H1 (cell line): ENCODE measurements around the gene FHIT. TPM values are rescaled to one million over a fixed set of nuclear protein-coding genes. Genes with fewer than 3 reads are reported as not detected.

ENCODE experiments used
- CTCF ChIA-PET: fragments of 300-600 bp; sonication (Branson Sonifier 250); formaldehyde crosslinking; loops from one replicate; lab custom pipeline; 2021; ENCODE audit not compliant: partially characterized antibody; lab: Charles Lee
- POLR2A ChIA-PET: fragments of 300-600 bp; sonication (Branson Sonifier 250); formaldehyde crosslinking; loops from one replicate; lab custom pipeline; 2021; ENCODE audit warnings: inconsistent platforms; ENCODE audit not compliant: partially characterized antibody; lab: Charles Lee
- DNase-seq, 2 experiments: peaks; one replicate each; pipeline versions ENCODE4 v3.0.0 to v3.0.0-alpha.2; 2010 to 2022; ENCODE audit warnings: low spot score in 2 of 2, low read depth in 1 of 2, mixed read lengths in 1 of 2
- FAIRE-seq: peaks from 2 replicates; lab custom pipeline; 2011; peaks lifted over from hg19 to GRCh38; lab: Jason Lieb, UNC
- H2AFZ ChIP-seq: 2 replicates; pipeline ENCODE4 v1.8.1; 2012; ENCODE audit warnings: low read length, inconsistent platforms
- H2AK5ac ChIP-seq: 2 replicates; pipeline ENCODE4 v1.6.1; 2013; ENCODE audit warnings: low read depth, low read length
- H2BK120ac ChIP-seq: replicated peaks from 2 replicates; pipeline ENCODE3; 2013; ENCODE audit warnings: low read depth, low read length, inconsistent platforms
- H2BK12ac ChIP-seq: 2 replicates; pipeline ENCODE4 v1.6.1; 2013; ENCODE audit warnings: low read depth, low read length
- H2BK15ac ChIP-seq: 2 replicates; pipeline ENCODE4 v1.6.1; 2013; ENCODE audit warnings: low read length
- H2BK20ac ChIP-seq: 2 replicates; pipeline ENCODE4 v1.6.1; 2013; ENCODE audit warnings: low read length
- H2BK5ac ChIP-seq: 2 replicates; pipeline ENCODE4 v1.6.1; 2013; ENCODE audit warnings: low read depth, low read length
- H3K14ac ChIP-seq: 2 replicates; pipeline ENCODE4 v1.6.1; 2013; ENCODE audit warnings: inconsistent platforms; ENCODE audit not compliant: insufficient read length
- H3K18ac ChIP-seq: 2 replicates; pipeline ENCODE4 v1.6.1; 2013; ENCODE audit warnings: low read length; ENCODE audit errors: extremely low read depth
- H3K23ac ChIP-seq: 2 replicates; pipeline ENCODE4 v1.6.1; 2013; ENCODE audit warnings: inconsistent platforms; ENCODE audit not compliant: insufficient read length
- H3K23me2 ChIP-seq: 2 replicates; pipeline ENCODE4 v1.6.1; 2013; ENCODE audit warnings: low read depth, low read length
- H3K27ac ChIP-seq: 2 replicates; pipeline ENCODE4 v1.6.1; 2011; ENCODE audit warnings: low read depth, low read length, inconsistent platforms
- H3K27me3 ChIP-seq, 4 experiments: replicated peaks in 1 of 4; 1 replicate in 1 of 4; 2 replicates in 3 of 4; pipeline versions ENCODE4 v1.6.1 to v1.8.1; 2011 to 2013; ENCODE audit warnings: low read length in 3 of 4, mild to moderate bottlenecking in 3 of 4, inconsistent platforms in 2 of 4, mixed read lengths in 2 of 4, moderate library complexity in 1 of 4; ENCODE audit not compliant: control insufficient read depth in 3 of 4, insufficient read depth in 3 of 4; ENCODE audit errors: extremely low read depth in 1 of 4
- H3K36me3 ChIP-seq, 4 experiments: 2 replicates each; pipeline versions ENCODE4 v1.6.1 to v1.8.1; 2011 to 2013; ENCODE audit warnings: mild to moderate bottlenecking in 4 of 4, low read length in 3 of 4, moderate library complexity in 2 of 4, control low read depth in 1 of 4, inconsistent platforms in 1 of 4; ENCODE audit not compliant: insufficient read depth in 4 of 4, control insufficient read depth in 2 of 4
- H3K4ac ChIP-seq: replicated peaks from 2 replicates; pipeline ENCODE3; 2013; ENCODE audit warnings: low read length, low read depth, mixed read lengths, inconsistent platforms; ENCODE audit not compliant: insufficient read length
- H3K4me1 ChIP-seq, 4 experiments: replicated peaks in 1 of 4; 1 replicate in 1 of 4; 2 replicates in 3 of 4; pipeline versions ENCODE4 v1.6.1 to v1.8.1; 2011 to 2013; ENCODE audit warnings: low read length in 3 of 4, inconsistent platforms in 2 of 4, mixed read lengths in 1 of 4; ENCODE audit not compliant: insufficient read depth in 4 of 4, control insufficient read depth in 3 of 4
- H3K4me2 ChIP-seq, 2 experiments: 2 replicates each; pipeline versions ENCODE4 v1.6.1 to v1.8.1; 2011 to 2013; ENCODE audit warnings: low read depth in 2 of 2, low read length in 2 of 2, control low read depth in 1 of 2, inconsistent platforms in 1 of 2, mild to moderate bottlenecking in 1 of 2; ENCODE audit not compliant: insufficient read depth in 1 of 2
- H3K4me3 ChIP-seq, 4 experiments: fragments of 200-600, 300-600 bp in 1 of 4; sonication (generic), shearing (Covaris generic), sonication (Bioruptor Twin) in 1 of 4; 2 replicates each; pipeline versions ENCODE4 v1.5.1 to v1.8.1; 2011 to 2016; ENCODE audit warnings: low read length in 4 of 4, low read depth in 3 of 4, control low read depth in 2 of 4, inconsistent platforms in 2 of 4, mild to moderate bottlenecking in 2 of 4, mixed read lengths in 1 of 4, moderate library complexity in 1 of 4; ENCODE audit not compliant: insufficient read depth in 2 of 4; ENCODE audit errors: extremely low read depth in 1 of 4
- H3K56ac ChIP-seq: replicated peaks from 2 replicates; pipeline ENCODE3; 2013; ENCODE audit warnings: low read depth, mild to moderate bottlenecking, mixed read lengths, low read length, inconsistent platforms; ENCODE audit not compliant: insufficient read length
- H3K79me1 ChIP-seq: 2 replicates; pipeline ENCODE4 v1.6.1; 2013; ENCODE audit warnings: low read depth, low read length, control low read depth
- H3K79me2 ChIP-seq, 2 experiments: 2 replicates each; pipeline versions ENCODE4 v1.6.1 to v1.8.1; 2012 to 2013; ENCODE audit warnings: low read length in 2 of 2, mild to moderate bottlenecking in 2 of 2, inconsistent platforms in 1 of 2; ENCODE audit not compliant: insufficient read depth in 2 of 2, control insufficient read depth in 1 of 2
- H3K9ac ChIP-seq, 4 experiments: replicated peaks in 1 of 4; 1 replicate in 1 of 4; 2 replicates in 3 of 4; pipeline versions ENCODE4 v1.6.1 to v1.8.1; 2011 to 2013; ENCODE audit warnings: low read depth in 3 of 4, low read length in 3 of 4, control low read depth in 2 of 4, mild to moderate bottlenecking in 2 of 4, moderate library complexity in 2 of 4, inconsistent platforms in 1 of 4; ENCODE audit errors: extremely low read depth in 1 of 4
- H3K9me3 ChIP-seq, 2 experiments: 2 replicates each; pipeline versions ENCODE4 v1.6.1 to v1.8.1; 2012 to 2013; ENCODE audit warnings: mild to moderate bottlenecking in 2 of 2, moderate library complexity in 2 of 2, control low read depth in 1 of 2, inconsistent platforms in 1 of 2, low read depth in 1 of 2, low read length in 1 of 2, mixed read lengths in 1 of 2; ENCODE audit not compliant: insufficient read depth in 2 of 2
- H4K20me1 ChIP-seq, 2 experiments: replicated peaks in 1 of 2; 2 replicates each; pipeline versions ENCODE3 to v1.8.1; 2011 to 2013; ENCODE audit warnings: inconsistent platforms in 2 of 2, low read length in 2 of 2, mild to moderate bottlenecking in 1 of 2; ENCODE audit not compliant: insufficient read depth in 2 of 2, control insufficient read depth in 1 of 2
- H4K5ac ChIP-seq: 2 replicates; pipeline ENCODE4 v1.6.1; 2013; ENCODE audit warnings: low read length, low read depth, mixed read lengths, inconsistent platforms; ENCODE audit not compliant: insufficient read length
- H4K8ac ChIP-seq: 2 replicates; pipeline ENCODE4 v1.8.0; 2013; ENCODE audit warnings: mild to moderate bottlenecking, moderate library complexity, low read length, inconsistent platforms; ENCODE audit not compliant: insufficient read depth; ENCODE audit errors: extremely low read depth
- H4K91ac ChIP-seq: replicated peaks from 2 replicates; pipeline ENCODE3; 2013; ENCODE audit warnings: low read length, mixed read lengths, inconsistent platforms; ENCODE audit not compliant: insufficient read length
- CBX8 ChIP-seq: fragments of 300-800, 300-1000 bp; sonication (generic); IDR thresholded peaks from 2 replicates; pipeline ENCODE4 v1.7.1; 2016; ENCODE audit warnings: low read depth, low read length, borderline replicate concordance
- TAF7 ChIP-seq: optimal IDR thresholded peaks from 2 replicates; pipeline ENCODE3; 2011; ENCODE audit warnings: low read depth, mild to moderate bottlenecking, inconsistent platforms, low read length, moderate library complexity, borderline replicate concordance
- WGBS, 2 experiments: shearing (Covaris generic) in 1 of 2; methylation state at CpG; one replicate each; pipeline versions ENCODE4 v1.1.6 to v1.1.7; 2013 to 2015; ENCODE audit warnings: low lambda C conversion rate in 2 of 2, mixed read lengths in 2 of 2, inconsistent platforms in 1 of 2, low coverage in 1 of 2, missing lambda C conversion rate in 1 of 2; ENCODE audit not compliant: insufficient replicate concordance in 2 of 2, insufficient coverage in 1 of 2, insufficient read length in 1 of 2; ENCODE audit errors: extremely low coverage in 1 of 2, missing lambda C conversion rate in 1 of 2; 5-methylcytosine and 5-hydroxymethylcytosine counted together
- polyA plus RNA-seq, 7 experiments: library from polyadenylated mRNA; depleted of rRNA in 3 of 7; stranded (reverse) in 5 of 7; unstranded in 2 of 7; fragments of >200 nt in 5 of 7; fragments of 200-250 nt in 2 of 7; gene quantifications; 1 replicate in 5 of 7; 2 replicates in 1 of 7; 4 replicates in 1 of 7; pipeline versions ENCODE4 v1.2.1 to v1.2.3, GENCODE V29; 2011 to 2013; ENCODE audit warnings: missing spikeins in 2 of 7, mixed read lengths in 2 of 7
- total RNA-seq: library from RNA; stranded (reverse); fragmentation: NEBNext Ultra II Directional; extraction: Animal tissue kit (Norgen Biotek cat#: 25700); gene quantifications from 2 replicates; pipeline ENCODE4 v1.2.1, GENCODE V29; 2021

Gene FHIT
- total and polyA plus RNA-seq, 2 of the 8 experiments (the other 6 are each of a cell fraction or from before 2014, with no cell fraction given) = 1.2 to 3.2 TPM

DNA sequence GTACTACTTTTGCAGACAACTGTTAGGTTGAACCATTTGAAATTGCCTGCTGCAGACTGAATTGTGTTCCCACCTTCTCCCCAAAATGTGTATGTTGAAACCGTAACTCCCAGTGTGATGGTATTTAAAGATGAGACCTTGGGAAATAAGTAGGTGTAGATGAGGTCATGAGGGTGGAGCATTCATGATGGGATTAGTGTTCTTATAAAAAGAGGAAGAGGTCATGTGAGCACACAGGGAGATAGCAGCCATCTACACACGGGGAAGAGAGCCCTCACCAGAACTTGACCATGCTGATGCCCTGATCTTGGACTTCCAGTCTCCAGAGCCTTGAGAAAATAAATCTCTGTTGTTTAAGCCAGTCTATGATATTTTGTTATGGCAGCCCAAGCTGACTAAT, 17.4 kb upstream of the FHIT start:
- H4K20me1 ChIP-seq = no peaks in the 10 kb centered on the region
- H2BK120ac ChIP-seq = no peak overlapping the region
- no peak overlapping the region for H4K91ac ChIP-seq
- no peaks in the 10 kb centered on the region for H3K9me3 ChIP-seq
- DNase-seq (no peak), FAIRE-seq (peak; percentile 19)
- H3K14ac ChIP-seq = no peak overlapping the region
- no peak for TF ChIP-seq TAF7
- TF ChIP-seq CBX8 = no peak
- no peak overlapping the region for H2BK12ac ChIP-seq
- no peak overlapping the region for H3K4me2 ChIP-seq
- 72% methylated on average over 2 of the region's 2 CpGs; no CpG with 5 or more reads in 1 of the 2 experiments for WGBS, 2 experiments
- H3K4ac ChIP-seq = no peak overlapping the region
- CTCF ChIA-PET = no interaction called here
- no peak overlapping the region for H2BK20ac ChIP-seq
- H3K4me3 ChIP-seq = no peak overlapping the region
- H3K18ac ChIP-seq = no peak overlapping the region
- no peaks in the 10 kb centered on the region for H3K36me3 ChIP-seq
- H2AK5ac ChIP-seq = no peak overlapping the region
- no peak overlapping the region for H4K8ac ChIP-seq
- no peak overlapping the region for H3K27ac ChIP-seq
- H3K23ac ChIP-seq = no peak overlapping the region
- no peaks in the 10 kb centered on the region for H3K79me1 ChIP-seq
- H2BK5ac ChIP-seq = no peak overlapping the region
- H3K56ac ChIP-seq = no peak overlapping the region
- H2BK15ac ChIP-seq = no peak overlapping the region
- H3K27me3 ChIP-seq = no peaks in the 10 kb centered on the region
- H3K4me1 ChIP-seq = 0 out of 7 replicates have a peak, but pooled peaks cover 0 to 2% (median 0%) of the 10 kb centered on the region in 4 experiments
- H4K5ac ChIP-seq = no peak overlapping the region
- no peak overlapping the region for H2AFZ ChIP-seq
- POLR2A ChIA-PET = no interaction called here
- no peaks in the 10 kb centered on the region for H3K23me2 ChIP-seq
- H3K79me2 ChIP-seq = no peaks in the 10 kb centered on the region
- no peak overlapping the region for H3K9ac ChIP-seq
